GM12878 (cell line): Measurements from ENCODE around the gene LRTM1. TPM values are rescaled to one million over a fixed set of nuclear protein-coding genes. Genes with fewer than 3 reads are reported as not detected.

Experiments used
- ATAC-seq: fragments of 200-7000 bp; cut with Tn5 transposase; 3 replicates; pipeline ENCODE4 v1.9.1; 2020; ENCODE audit warnings: mild to moderate bottlenecking, moderate library complexity
- BruUV-seq: library from RNA; stranded (reverse); fragments of 400-500 nt; replicated peaks from 2 replicates; lab custom pipeline; 2021; lab: Mats Ljungman, UMichigan
- CTCF ChIA-PET: fragments of 300-600 bp; sonication (Branson Sonifier 250); formaldehyde crosslinking; extraction: SDS; loops from one replicate; lab custom pipeline; 2021; ENCODE audit warnings: inconsistent platforms; lab: Yijun Ruan, JAX
- POLR2A ChIA-PET: fragments of 350-600 bp; formaldehyde crosslinking; extraction: SDS; loops from one replicate; lab custom pipeline; 2021; ENCODE audit warnings: inconsistent platforms; lab: Charles Lee
- RAD21 ChIA-PET: fragments of 300-600 bp; sonication (Branson Sonifier 250); formaldehyde crosslinking; loops from one replicate; lab custom pipeline; 2023; ENCODE audit warnings: antibody characterized with exemption; ENCODE audit not compliant: unreplicated experiment; lab: Charles Lee
- SMC1A ChIA-PET: fragments of 300-600 bp; sonication (Branson Sonifier 250); formaldehyde crosslinking; loops from one replicate; lab custom pipeline; 2023; ENCODE audit not compliant: unreplicated experiment, uncharacterized antibody; lab: Charles Lee
- DNase-seq: peaks from one replicate; pipeline ENCODE4 v3.0.0-alpha.2; 2011; ENCODE audit warnings: low read depth, low spot score
- FAIRE-seq: peaks from 3 replicates; lab custom pipeline; 2011; peaks lifted over from hg19 to GRCh38; lab: Jason Lieb, UNC
- H2AFZ ChIP-seq: 2 replicates; pipeline ENCODE4 v1.6.0; 2011; ENCODE audit warnings: low read depth, low read length, control low read depth; ENCODE audit not compliant: control insufficient read depth
- H3K27ac ChIP-seq: 2 replicates; pipeline ENCODE4 v1.5.1; 2011; ENCODE audit warnings: control low read depth; ENCODE audit not compliant: control insufficient read depth, insufficient read depth
- H3K27me3 ChIP-seq, 2 experiments: replicated peaks in 1 of 2; 2 replicates each; pipeline versions ENCODE4 v1.6.0 to v1.6.1; 2011; ENCODE audit warnings: low read length in 1 of 2; ENCODE audit not compliant: control insufficient read depth in 2 of 2, insufficient read depth in 2 of 2
- H3K36me3 ChIP-seq, 2 experiments: 2 replicates each; pipeline ENCODE4 v1.5.1; 2011; ENCODE audit warnings: low read length in 1 of 2; ENCODE audit not compliant: control insufficient read depth in 2 of 2, insufficient read depth in 2 of 2
- H3K4me1 ChIP-seq: 2 replicates; pipeline ENCODE4 v1.6.1; 2011; ENCODE audit warnings: mild to moderate bottlenecking, low read length, moderate library complexity, mixed read lengths; ENCODE audit not compliant: control insufficient read depth, insufficient read depth
- H3K4me2 ChIP-seq: 2 replicates; pipeline ENCODE4 v1.6.0; 2011; ENCODE audit warnings: control low read depth; ENCODE audit not compliant: control insufficient read depth, insufficient read depth
- H3K4me3 ChIP-seq: fragments of 200-600 bp; sonication (generic); 2 replicates; pipeline ENCODE4 v1.5.1; 2016
- H3K79me2 ChIP-seq: 2 replicates; pipeline ENCODE4 v1.6.0; 2011; ENCODE audit warnings: low read length; ENCODE audit not compliant: control insufficient read depth, insufficient read depth
- H3K9ac ChIP-seq: 2 replicates; pipeline ENCODE4 v1.8.0; 2011; ENCODE audit warnings: low read length, control low read depth, mixed read lengths; ENCODE audit not compliant: control insufficient read depth, insufficient read depth
- H3K9me3 ChIP-seq: replicated peaks from 3 replicates; pipeline ENCODE4 v1.5.1; 2011; ENCODE audit warnings: mild to moderate bottlenecking, low read length; ENCODE audit not compliant: control insufficient read depth, insufficient read depth
- H4K20me1 ChIP-seq: 2 replicates; pipeline ENCODE4 v1.6.0; 2011; ENCODE audit not compliant: control insufficient read depth, insufficient read depth
- TBL1XR1 ChIP-seq: IDR thresholded peaks from 2 replicates; pipeline ENCODE4 v1.6.1; 2012; ENCODE audit warnings: low read depth, low read length, improper control_type of control experiment
- WGBS: methylation state at CpG from one replicate; pipeline ENCODE4 v1.1.6; 2016; ENCODE audit warnings: low lambda C conversion rate; ENCODE audit not compliant: insufficient replicate concordance, insufficient coverage; ENCODE audit errors: missing lambda C conversion rate; 5-methylcytosine and 5-hydroxymethylcytosine counted together
- in situ Hi-C: fragments of 300-500 bp; cut with MboI; formaldehyde crosslinking; loops from 9 replicates; pipeline ENCODE4 v1.14.3; 2018; ENCODE audit warnings: mixed read lengths
- intact Hi-C: fragments of 100-400 bp; cut with micrococcal nuclease; formaldehyde crosslinking; loops from one replicate; pipeline ENCODE4 v1.14.2; 2022; ENCODE audit not compliant: unreplicated experiment
- polyA plus RNA-seq, 11 experiments: library from polyadenylated mRNA; depleted of rRNA in 4 of 11; unstranded in 6 of 11; stranded (reverse) in 5 of 11; fragments of >200 nt; fragmentation: Nextera tagmentation in 4 of 11; fragmentation: Illumina TruSeq in 1 of 11; extraction: Ambion mirVana in 4 of 11; extraction: Trizol in 1 of 11; gene quantifications; 1 replicate in 1 of 11; 2 replicates in 10 of 11; pipeline versions ENCODE4 v1.2.1 to v1.2.3, GENCODE V29; 2011 to 2016; ENCODE audit warnings: inconsistent platforms in 2 of 11, missing spikeins in 2 of 11, low read depth in 1 of 11
- total RNA-seq, 4 experiments: library from RNA; depleted of rRNA in 3 of 4; stranded (reverse); fragments of >200 nt in 3 of 4; fragmentation: Illumina TruSeq in 1 of 4; extraction: Trizol in 1 of 4; gene quantifications; 2 replicates each; pipeline versions ENCODE4 v1.2.1 to v1.2.3, GENCODE V29; 2013 to 2021
- TF ChIP-seq, protein P1 (sequence below): fragments of 450-650 bp; formaldehyde crosslinking; IDR thresholded peaks from 2 replicates; pipeline ENCODE4 v1.4.0; 2022; ENCODE audit warnings: mild to moderate bottlenecking, moderate library complexity
- TF ChIP-seq, protein P2 (sequence below): fragments of 450-650 bp; IDR thresholded peaks from 2 replicates; pipeline ENCODE4 v1.6.1; 2017; ENCODE audit warnings: mild to moderate bottlenecking, moderate library complexity

LRTM1 gene
- total and polyA plus RNA-seq, 10 of the 15 experiments (the other 5 are each of a cell fraction or from before 2014, with no cell fraction given) = 0.08 TPM; not detected in 9

GRCh38 chr3:54969652-54970051, 41.8 kb upstream of the LRTM1 start:
- no TSS peak for BruUV-seq
- H4K20me1 ChIP-seq = no peaks in the 10 kb centered on the region
- no peak for FAIRE-seq
- H3K36me3 ChIP-seq = no peaks in the 10 kb centered on the region
- H3K27me3 ChIP-seq = no peaks in the 10 kb centered on the region
- H3K9me3 ChIP-seq = no peaks in the 10 kb centered on the region
- no peak for ATAC-seq
- H3K9ac ChIP-seq = no peak overlapping the region
- no peak overlapping the region for H3K4me3 ChIP-seq
- H3K4me1 ChIP-seq = no peaks in the 10 kb centered on the region
- RAD21 ChIA-PET = no interaction called here
- intact Hi-C loops (no loop called here), in situ Hi-C loops (no loop called here)
- CTCF ChIA-PET = interaction anchor here (0.6 kb wide), 1 partner anchor 331 kb away, joined by 3 read pairs; no protein-coding TSS in a partner anchor
- 20% methylated on average over 3 of the region's 3 CpGs for WGBS
- DNase-seq = no peak
- no peak overlapping the region for H3K27ac ChIP-seq
- no peaks in the 10 kb centered on the region for H3K79me2 ChIP-seq
- SMC1A ChIA-PET = no interaction called here
- POLR2A ChIA-PET = no interaction called here
- H3K4me2 ChIP-seq = no peak overlapping the region
- no peak for TF ChIP-seq TBL1XR1
- TF ChIP-seq, protein P1, sequence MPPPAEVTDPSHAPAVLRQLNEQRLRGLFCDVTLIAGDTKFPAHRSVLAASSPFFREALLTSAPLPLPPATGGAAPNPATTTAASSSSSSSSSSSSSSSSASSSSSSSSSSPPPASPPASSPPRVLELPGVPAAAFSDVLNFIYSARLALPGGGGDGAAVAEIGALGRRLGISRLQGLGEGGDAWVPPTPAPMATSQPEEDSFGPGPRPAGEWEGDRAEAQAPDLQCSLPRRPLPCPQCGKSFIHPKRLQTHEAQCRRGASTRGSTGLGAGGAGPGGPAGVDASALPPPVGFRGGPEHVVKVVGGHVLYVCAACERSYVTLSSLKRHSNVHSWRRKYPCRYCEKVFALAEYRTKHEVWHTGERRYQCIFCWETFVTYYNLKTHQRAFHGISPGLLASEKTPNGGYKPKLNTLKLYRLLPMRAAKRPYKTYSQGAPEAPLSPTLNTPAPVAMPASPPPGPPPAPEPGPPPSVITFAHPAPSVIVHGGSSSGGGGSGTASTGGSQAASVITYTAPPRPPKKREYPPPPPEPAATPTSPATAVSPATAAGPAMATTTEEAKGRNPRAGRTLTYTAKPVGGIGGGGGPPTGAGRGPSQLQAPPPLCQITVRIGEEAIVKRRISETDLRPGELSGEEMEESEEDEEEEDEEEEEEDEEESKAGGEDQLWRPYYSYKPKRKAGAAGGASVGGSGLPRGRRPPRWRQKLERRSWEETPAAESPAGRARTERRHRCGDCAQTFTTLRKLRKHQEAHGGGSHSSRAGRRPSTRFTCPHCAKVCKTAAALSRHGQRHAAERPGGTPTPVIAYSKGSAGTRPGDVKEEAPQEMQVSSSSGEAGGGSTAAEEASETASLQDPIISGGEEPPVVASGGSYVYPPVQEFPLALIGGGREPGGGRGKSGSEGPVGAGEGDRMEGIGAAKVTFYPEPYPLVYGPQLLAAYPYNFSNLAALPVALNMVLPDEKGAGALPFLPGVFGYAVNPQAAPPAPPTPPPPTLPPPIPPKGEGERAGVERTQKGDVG = no peak
- TF ChIP-seq, protein P2, sequence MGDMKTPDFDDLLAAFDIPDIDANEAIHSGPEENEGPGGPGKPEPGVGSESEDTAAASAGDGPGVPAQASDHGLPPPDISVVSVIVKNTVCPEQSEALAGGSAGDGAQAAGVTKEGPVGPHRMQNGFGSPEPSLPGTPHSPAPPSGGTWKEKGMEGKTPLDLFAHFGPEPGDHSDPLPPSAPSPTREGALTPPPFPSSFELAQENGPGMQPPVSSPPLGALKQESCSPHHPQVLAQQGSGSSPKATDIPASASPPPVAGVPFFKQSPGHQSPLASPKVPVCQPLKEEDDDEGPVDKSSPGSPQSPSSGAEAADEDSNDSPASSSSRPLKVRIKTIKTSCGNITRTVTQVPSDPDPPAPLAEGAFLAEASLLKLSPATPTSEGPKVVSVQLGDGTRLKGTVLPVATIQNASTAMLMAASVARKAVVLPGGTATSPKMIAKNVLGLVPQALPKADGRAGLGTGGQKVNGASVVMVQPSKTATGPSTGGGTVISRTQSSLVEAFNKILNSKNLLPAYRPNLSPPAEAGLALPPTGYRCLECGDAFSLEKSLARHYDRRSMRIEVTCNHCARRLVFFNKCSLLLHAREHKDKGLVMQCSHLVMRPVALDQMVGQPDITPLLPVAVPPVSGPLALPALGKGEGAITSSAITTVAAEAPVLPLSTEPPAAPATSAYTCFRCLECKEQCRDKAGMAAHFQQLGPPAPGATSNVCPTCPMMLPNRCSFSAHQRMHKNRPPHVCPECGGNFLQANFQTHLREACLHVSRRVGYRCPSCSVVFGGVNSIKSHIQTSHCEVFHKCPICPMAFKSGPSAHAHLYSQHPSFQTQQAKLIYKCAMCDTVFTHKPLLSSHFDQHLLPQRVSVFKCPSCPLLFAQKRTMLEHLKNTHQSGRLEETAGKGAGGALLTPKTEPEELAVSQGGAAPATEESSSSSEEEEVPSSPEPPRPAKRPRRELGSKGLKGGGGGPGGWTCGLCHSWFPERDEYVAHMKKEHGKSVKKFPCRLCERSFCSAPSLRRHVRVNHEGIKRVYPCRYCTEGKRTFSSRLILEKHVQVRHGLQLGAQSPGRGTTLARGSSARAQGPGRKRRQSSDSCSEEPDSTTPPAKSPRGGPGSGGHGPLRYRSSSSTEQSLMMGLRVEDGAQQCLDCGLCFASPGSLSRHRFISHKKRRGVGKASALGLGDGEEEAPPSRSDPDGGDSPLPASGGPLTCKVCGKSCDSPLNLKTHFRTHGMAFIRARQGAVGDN = no peak
- H2AFZ ChIP-seq = no peak overlapping the region
